ENCODE results near the gene PLCG2. TPM values are rescaled to one million over a fixed set of nuclear protein-coding genes. Genes with fewer than 3 reads are reported as not detected.
"Not testable (repeated sequence)": the region's sequence is repeated elsewhere in the genome, so short reads cannot be mapped to it uniquely, and the experiment has no call there.

The PLCG2 gene
- total RNA-seq, 2 donors from 2014 or later = 8.0 to 25.6 TPM

- Mint-ChIP-seq H3K4me3 (no peak overlapping the region), H3K27ac (no peak overlapping the region), H3K36me3 (ENCODE audit: insufficient read depth in 2 of 2) (no peaks in the 10 kb centered on the region), H3K27me3 (ENCODE audit: low read depth) (no peaks in the 10 kb centered on the region), H3K4me1 (ENCODE audit: low read depth) (no peaks in the 10 kb centered on the region), H3K9me3 (peaks cover 0 to 3% of the 10 kb centered on the region in 2 donors)
- DNase-seq = no peak
- no peak for ATAC-seq (replicated peaks in 1 of 2)
Observed at GRCh38 chr16:81956213-81956948, 177.3 kb downstream of the PLCG2 start.

DNA sequence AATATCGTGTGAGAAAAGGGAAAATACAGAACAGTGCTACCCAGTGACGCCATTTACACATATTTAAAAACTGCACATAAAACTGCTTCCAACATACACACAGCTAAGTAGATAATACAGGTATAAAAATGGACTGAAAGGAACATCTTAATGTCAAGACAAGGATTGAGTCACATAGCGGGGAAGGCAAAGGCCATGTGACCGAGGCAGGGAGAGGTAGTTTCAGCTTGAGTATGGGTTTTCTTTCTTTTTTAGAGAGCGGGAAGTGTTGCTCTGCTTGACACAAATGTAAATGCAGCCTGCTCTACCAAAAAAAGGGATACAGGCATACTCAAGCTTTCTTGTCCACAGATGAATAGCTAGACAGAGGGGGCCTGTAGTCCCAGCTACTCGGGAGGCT, 185.7 kb downstream of the PLCG2 start:
- Mint-ChIP-seq H3K4me3 (no peak overlapping the region), H3K4me1 (ENCODE audit: low read depth) (no peaks in the 10 kb centered on the region), H3K9me3 (peaks cover 0 to 5% of the 10 kb centered on the region in 2 donors), H3K36me3 (ENCODE audit: insufficient read depth in 2 of 2) (peaks cover 0 to 4% of the 10 kb centered on the region in 2 donors), H3K27ac (no peak overlapping the region), H3K27me3 (ENCODE audit: low read depth) (peaks cover 25% of the 10 kb centered on the region)
- ATAC-seq (replicated peaks in 1 of 2) = no peak
- DNase-seq = no peak

DNA sequence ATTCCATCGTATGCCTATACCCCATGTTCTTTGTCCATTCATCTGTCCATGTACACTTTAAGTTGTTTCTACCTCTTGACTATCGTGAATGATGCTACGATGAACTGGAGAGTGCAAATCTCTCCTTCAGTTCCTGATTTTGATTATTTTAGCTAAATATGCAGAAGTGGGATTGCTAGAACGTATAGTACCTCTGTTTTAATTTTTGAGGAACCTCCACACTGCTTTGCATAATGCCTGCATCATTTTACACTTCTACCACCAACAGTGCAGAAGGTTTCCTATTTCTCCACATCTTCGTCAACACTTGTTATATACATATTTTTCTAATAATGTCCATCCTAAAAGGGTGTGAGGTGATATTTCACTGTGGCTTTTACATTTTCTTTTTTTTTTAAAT, 188.3 kb downstream of the PLCG2 start:
- Mint-ChIP-seq H3K36me3 (ENCODE audit: insufficient read depth in 2 of 2) (peaks cover 5 to 8% of the 10 kb centered on the region in 2 donors), H3K4me1 (ENCODE audit: low read depth) (no peaks in the 10 kb centered on the region), H3K27ac (no peak overlapping the region), H3K27me3 (ENCODE audit: low read depth) (peaks cover 25% of the 10 kb centered on the region), H3K4me3 (no peak overlapping the region), H3K9me3 (peaks cover 10 to 17% of the 10 kb centered on the region in 2 donors)
- ATAC-seq (replicated peaks in 1 of 2) = no peak
- DNase-seq = no peak

DNA sequence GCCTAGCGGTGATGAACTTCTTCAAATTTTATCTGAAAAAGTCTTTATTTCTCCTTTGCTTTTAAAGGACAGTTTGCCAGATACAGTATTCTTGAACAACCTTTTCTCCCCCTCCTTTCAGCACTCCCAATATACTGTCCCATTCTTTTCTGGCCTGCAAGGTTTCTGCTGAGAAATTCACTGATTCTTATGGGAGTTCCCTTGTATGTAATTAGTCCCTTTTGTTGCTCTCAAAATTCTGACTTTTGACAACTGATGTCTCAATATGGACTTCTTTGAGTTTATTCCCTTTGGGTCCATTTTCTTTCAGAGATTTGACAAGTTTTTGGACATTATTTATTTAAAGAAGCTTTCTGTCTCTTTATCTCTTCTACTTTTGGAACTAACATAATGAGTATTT, 192.8 kb downstream of the PLCG2 start:
- ATAC-seq (replicated peaks in 1 of 2) (no peak), DNase-seq (no peak)
- peaks cover 12% of the 10 kb centered on the region in 2 donors for H3K36me3 Mint-ChIP-seq (ENCODE audit: insufficient read depth in 2 of 2)
- H3K27ac Mint-ChIP-seq = no peak overlapping the region
- H3K27me3 Mint-ChIP-seq (ENCODE audit: low read depth) = peaks cover 22% of the 10 kb centered on the region
- peaks cover 16 to 19% of the 10 kb centered on the region in 2 donors for H3K9me3 Mint-ChIP-seq
- no peak overlapping the region for H3K4me3 Mint-ChIP-seq
- H3K4me1 Mint-ChIP-seq (ENCODE audit: low read depth) = no peaks in the 10 kb centered on the region

DNA sequence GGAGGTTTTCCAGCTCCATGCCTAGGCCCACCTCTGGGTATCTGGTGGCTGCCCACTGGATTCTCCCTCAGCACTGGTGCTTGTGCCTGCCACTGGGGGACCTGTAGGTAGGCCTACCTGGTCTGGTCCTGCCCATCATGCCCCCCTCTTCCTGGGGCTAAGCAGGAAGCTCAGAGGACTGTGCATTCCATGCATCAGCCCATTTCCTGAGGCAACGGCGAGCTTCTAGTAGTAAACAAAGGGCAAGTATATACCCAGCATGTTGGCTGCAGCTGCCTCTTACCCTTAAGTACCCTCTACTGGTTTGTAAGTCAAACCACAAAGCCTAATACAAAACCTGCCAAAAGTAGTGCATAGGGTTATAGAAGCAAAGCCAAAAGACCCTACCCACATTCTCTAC, 194.6 kb downstream of the PLCG2 start:
- Mint-ChIP-seq H3K9me3 (peaks cover 16 to 19% of the 10 kb centered on the region in 2 donors), H3K27me3 (ENCODE audit: low read depth) (peaks cover 15% of the 10 kb centered on the region), H3K27ac (no peak overlapping the region), H3K4me3 (no peak overlapping the region), H3K36me3 (ENCODE audit: insufficient read depth in 2 of 2) (peaks cover 12% of the 10 kb centered on the region in 2 donors), H3K4me1 (ENCODE audit: low read depth) (no peaks in the 10 kb centered on the region)
- ATAC-seq (replicated peaks in 1 of 2) = no peak
- no peak for DNase-seq

GRCh38 chr16:81975637-81976036, 196.5 kb downstream of the PLCG2 start:
- Mint-ChIP-seq H3K9me3 (peaks cover 14 to 16% of the 10 kb centered on the region in 2 donors), H3K27me3 (ENCODE audit: low read depth) (peaks cover 6% of the 10 kb centered on the region), H3K36me3 (ENCODE audit: insufficient read depth in 2 of 2) (peaks cover 8 to 12% of the 10 kb centered on the region in 2 donors), H3K4me3 (no peak overlapping the region), H3K27ac (no peak overlapping the region), H3K4me1 (ENCODE audit: low read depth) (no peaks in the 10 kb centered on the region)
- ATAC-seq (replicated peaks in 1 of 2) (no peak), DNase-seq (no peak)

GRCh38 chr16:81977335-81977942, 198.3 kb downstream of the PLCG2 start:
- not testable (repeated sequence) for H3K27me3 Mint-ChIP-seq (ENCODE audit: low read depth); H3K4me3 Mint-ChIP-seq; DNase-seq; H3K9me3 Mint-ChIP-seq; H3K4me1 Mint-ChIP-seq (ENCODE audit: low read depth); ATAC-seq (replicated peaks in 1 of 2); H3K36me3 Mint-ChIP-seq (ENCODE audit: insufficient read depth in 2 of 2); H3K27ac Mint-ChIP-seq

GRCh38 chr16:81987121-81987520, 208.0 kb downstream of the PLCG2 start:
- Mint-ChIP-seq H3K9me3 (no peaks in the 10 kb centered on the region), H3K4me3 (no peak overlapping the region)
- no peak for ATAC-seq (replicated peaks in 1 of 2)

DNA sequence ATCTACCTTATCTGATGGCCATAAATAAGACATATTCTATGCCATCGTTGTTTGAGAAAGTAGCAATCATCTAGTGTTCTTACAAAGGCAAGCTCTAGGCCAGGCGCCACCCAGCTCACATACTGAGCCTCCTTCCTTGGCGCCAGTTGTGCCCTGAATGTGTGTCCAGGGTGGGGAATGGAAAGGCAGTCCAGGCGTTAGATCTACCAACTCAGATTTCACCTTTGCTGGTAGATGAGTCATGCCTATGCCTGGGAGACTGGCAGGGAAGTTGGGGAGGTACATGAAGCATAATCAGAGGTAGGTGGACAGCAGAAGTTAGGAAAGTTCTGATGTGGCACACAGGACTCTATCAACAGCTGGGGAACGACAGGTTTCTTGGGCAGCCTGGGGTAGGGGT, 208.6 kb downstream of the PLCG2 start:
- Mint-ChIP-seq H3K36me3 (ENCODE audit: insufficient read depth in 2 of 2) (no peaks in the 10 kb centered on the region), H3K27me3 (ENCODE audit: low read depth) (peaks cover 14% of the 10 kb centered on the region), H3K27ac (no peak overlapping the region), H3K4me3 (no peak overlapping the region), H3K4me1 (ENCODE audit: low read depth) (no peaks in the 10 kb centered on the region), H3K9me3 (no peaks in the 10 kb centered on the region)
- DNase-seq (no peak), ATAC-seq (replicated peaks in 1 of 2) (no peak)

More at GRCh38 chr16:81987121-81987520, 208.0 kb downstream of the PLCG2 start:
- Mint-ChIP-seq H3K27me3 (ENCODE audit: low read depth) (peaks cover 14% of the 10 kb centered on the region), H3K27ac (no peak overlapping the region), H3K36me3 (ENCODE audit: insufficient read depth in 2 of 2) (no peaks in the 10 kb centered on the region), H3K4me1 (ENCODE audit: low read depth) (no peaks in the 10 kb centered on the region)
- no peak for DNase-seq

DNA sequence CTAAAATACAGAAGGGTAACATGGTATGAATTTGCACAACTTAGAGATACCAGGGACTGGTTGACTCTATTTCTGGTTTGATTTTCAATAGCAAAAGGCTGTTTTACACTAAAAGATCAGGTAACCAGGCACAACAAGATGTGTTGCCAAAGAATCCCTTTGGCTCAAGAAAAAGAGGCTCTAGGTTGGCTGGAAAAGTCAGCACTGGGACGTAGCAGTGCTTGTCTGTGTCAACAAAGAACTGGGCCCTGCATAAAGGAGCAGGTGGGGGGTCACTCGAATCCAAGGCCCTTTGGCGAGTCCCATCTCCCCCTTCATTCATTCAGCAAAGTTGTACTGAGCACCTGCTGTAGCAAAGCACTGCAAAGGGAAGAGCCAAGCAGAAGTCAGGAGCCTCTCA, 213.8 kb downstream of the PLCG2 start:
- Mint-ChIP-seq H3K4me3 (no peak overlapping the region), H3K27ac (no peak overlapping the region), H3K27me3 (ENCODE audit: low read depth) (no peaks in the 10 kb centered on the region), H3K4me1 (ENCODE audit: low read depth) (no peaks in the 10 kb centered on the region), H3K36me3 (ENCODE audit: insufficient read depth in 2 of 2) (no peaks in the 10 kb centered on the region), H3K9me3 (no peaks in the 10 kb centered on the region)
- DNase-seq (no peak), ATAC-seq (replicated peaks in 1 of 2) (no peak)

DNA sequence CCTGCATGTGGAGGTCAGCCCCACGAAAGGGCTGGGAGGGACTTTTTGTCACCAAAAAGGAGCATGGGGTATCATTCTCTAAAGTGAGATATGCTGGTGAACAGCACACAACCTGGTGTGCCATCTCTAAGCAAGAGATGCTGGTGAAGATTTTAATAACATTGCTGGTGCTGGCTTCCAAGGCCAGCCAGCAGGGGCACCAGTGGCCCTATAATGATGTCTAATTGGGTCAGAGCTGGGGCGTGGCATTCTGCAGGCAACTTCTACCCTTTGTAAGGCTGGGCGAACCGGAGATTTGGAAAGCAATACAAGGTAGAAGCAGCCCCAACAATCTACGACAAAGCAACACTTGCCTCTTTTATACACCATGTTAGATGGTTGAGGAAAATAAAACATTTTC, 215.4 kb downstream of the PLCG2 start:
- ATAC-seq (replicated peaks in 1 of 2) = no peak
- Mint-ChIP-seq H3K9me3 (no peaks in the 10 kb centered on the region), H3K27me3 (ENCODE audit: low read depth) (no peaks in the 10 kb centered on the region), H3K36me3 (ENCODE audit: insufficient read depth in 2 of 2) (peaks cover 0 to 2% of the 10 kb centered on the region in 2 donors), H3K27ac (no peak overlapping the region), H3K4me3 (no peak overlapping the region), H3K4me1 (ENCODE audit: low read depth) (no peaks in the 10 kb centered on the region)
- no peak for DNase-seq

- H3K27ac Mint-ChIP-seq = no peak overlapping the region
- no peaks in the 10 kb centered on the region for H3K4me1 Mint-ChIP-seq (ENCODE audit: low read depth)
- H3K36me3 Mint-ChIP-seq (ENCODE audit: insufficient read depth in 2 of 2) = peaks cover 0 to 2% of the 10 kb centered on the region in 2 donors
- no peak overlapping the region for H3K4me3 Mint-ChIP-seq
- no peaks in the 10 kb centered on the region for H3K27me3 Mint-ChIP-seq (ENCODE audit: low read depth)
- DNase-seq = no peak
- ATAC-seq (replicated peaks in 1 of 2) = no peak
- H3K9me3 Mint-ChIP-seq = no peaks in the 10 kb centered on the region
Observed at GRCh38 chr16:81995651-81996050, 216.6 kb downstream of the PLCG2 start.

- no peaks in the 10 kb centered on the region for H3K4me1 Mint-ChIP-seq (ENCODE audit: low read depth)
- no peak overlapping the region for H3K27ac Mint-ChIP-seq
- no peak overlapping the region for H3K4me3 Mint-ChIP-seq
- H3K9me3 Mint-ChIP-seq = no peaks in the 10 kb centered on the region
- no peaks in the 10 kb centered on the region for H3K27me3 Mint-ChIP-seq (ENCODE audit: low read depth)
- ATAC-seq (replicated peaks in 1 of 2) (no peak), DNase-seq (no peak)
- H3K36me3 Mint-ChIP-seq (ENCODE audit: insufficient read depth in 2 of 2) = peaks cover 0 to 2% of the 10 kb centered on the region in 2 donors
Observed at GRCh38 chr16:81996664-81997509, 217.8 kb downstream of the PLCG2 start.

All from activated T-cell treated with anti-CD3 and anti-CD28 coated beads, Interleukin-2, amount 50 U/mL, for 72 hours (primary cell).